GM18505 (cell line): ENCODE results near the gene OGFR.

Experiments used
- ATAC-seq: cut with Tn5 transposase; IDR thresholded peaks from one replicate; pipeline ENCODE4 v1.9.1; 2021; ENCODE audit not compliant: unreplicated experiment
- POLR2A ChIP-seq: IDR thresholded peaks from 4 replicates; pipeline ENCODE4 v1.6.1; 2011; ENCODE audit warnings: borderline replicate concordance; ENCODE audit not compliant: insufficient read depth, insufficient read length; ENCODE audit errors: extremely low read depth

Gene OGFR

DNA sequence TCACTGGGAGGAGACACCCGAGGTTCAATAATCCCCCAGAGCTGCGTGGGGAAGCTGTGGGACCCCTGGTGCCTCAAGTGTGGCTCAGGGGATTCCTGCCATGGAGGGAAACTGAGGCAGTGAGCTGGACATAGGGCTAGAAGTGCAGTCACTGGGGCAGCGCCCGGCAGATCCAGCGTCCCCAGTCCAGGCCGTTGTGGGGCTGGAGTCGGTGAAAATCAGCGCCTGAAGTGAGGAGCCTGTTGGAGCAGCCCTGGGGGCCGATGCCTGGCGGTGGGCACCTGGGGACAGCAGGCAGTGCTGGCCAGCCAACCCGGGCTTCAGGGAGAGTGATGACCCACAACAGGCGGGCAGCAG is 10.1 kb downstream of the OGFR start:
- TF ChIP-seq POLR2A, result no peak
- no peak for ATAC-seq

GRCh38 chr20:62815066-62815991 is 10.7 kb downstream of the OGFR start:
- ATAC-seq, result no peak
- TF ChIP-seq POLR2A, result no peak

DNA sequence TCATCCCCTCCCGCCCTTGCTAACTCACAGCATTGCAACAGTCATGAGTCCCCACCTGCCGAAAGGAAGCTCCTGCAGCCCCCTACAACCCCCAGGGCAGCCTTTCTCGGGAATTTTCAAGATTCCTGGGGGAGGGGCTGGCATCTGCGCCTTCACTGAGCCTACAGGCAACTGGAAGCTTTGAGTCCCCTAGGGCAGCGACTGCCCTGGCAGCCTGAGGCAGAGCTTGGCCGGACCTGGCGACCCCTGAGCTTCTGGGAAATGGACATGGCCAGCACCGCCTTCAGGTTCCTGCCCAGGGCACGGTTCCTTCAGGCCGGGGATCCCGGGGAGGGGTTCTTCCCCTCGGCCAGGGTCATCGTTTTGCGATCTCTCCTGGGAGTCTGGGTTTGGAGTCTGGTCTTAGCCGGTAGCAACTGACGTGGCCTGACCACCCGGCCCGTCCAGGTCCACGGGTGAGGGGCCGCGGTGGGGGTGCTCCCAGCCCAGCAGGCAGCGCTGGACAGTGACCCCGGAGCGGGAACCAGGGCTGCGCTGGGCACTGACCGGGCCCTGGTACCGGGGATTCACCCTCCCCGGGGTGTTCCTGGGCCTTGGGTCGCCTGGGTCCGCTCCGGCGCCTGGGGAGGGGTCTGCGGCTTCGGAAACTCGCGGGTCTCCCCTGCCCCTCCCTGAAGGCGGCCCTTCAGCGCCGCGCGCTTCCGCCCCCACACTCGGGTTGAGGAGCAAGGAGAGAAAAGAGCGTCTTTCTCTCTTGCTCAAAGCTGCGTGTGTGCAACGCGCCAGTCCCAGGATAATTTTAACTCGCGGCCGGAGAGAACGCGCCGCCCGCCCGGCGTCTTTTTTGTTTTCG is 11.6 kb downstream of the OGFR start:
- ATAC-seq, result no peak
- no peak for TF ChIP-seq POLR2A

DNA sequence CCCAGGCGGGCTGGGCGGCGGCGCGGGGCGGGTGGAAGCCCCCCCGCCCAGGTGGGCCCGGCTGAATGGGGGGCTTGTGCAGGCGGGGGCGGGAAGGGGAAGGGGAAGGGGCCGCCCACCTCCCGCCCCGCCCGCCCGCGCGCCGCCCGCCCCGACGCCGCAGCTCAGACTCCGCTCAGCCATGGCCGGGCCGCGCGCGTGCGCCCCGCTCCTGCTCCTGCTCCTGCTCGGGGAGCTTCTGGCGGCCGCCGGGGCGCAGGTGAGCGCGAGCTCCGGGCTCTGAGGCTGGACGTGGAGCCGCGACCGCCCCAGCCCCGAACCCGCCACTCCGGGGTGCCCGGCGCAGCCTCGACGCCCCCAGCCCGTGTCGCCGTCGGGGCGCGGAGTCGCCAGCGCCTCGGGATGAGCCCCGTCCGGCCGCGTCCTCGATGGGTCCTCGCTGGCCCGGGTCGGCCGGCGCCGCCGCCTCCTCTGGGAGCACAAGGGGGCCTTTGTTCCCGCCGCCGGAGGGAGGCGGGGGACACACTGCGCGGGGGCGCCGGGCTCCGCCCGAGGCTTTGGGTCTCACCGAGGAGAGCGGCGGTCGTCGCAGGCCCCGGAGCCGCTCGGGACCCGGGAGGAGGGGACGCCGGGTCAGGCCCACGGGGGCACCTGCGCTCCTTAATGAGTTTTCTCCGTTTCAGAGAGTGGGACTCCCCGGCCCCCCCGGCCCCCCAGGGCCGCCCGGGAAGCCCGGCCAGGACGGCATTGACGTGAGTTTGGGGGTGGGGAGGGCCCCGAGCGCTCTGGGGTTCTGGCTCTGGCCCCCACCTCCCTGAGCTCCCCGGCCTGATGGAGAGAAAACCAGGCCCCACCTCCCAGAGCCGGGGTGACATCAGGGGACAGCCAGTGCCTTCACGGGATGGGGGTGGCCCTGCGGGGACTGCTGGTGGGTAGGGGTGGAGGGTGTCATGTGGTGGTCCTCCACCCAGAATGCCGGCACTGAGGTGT is 12.5 kb downstream of the OGFR start, which contains the start of gene COL9A3:
TSS of gene COL9A3 (plus strand) at position 167 of the 990 bp plus-strand sequence. CDS start at position 182, 15 bp downstream.
- no peak for ATAC-seq
- TF ChIP-seq POLR2A, result no peak

DNA sequence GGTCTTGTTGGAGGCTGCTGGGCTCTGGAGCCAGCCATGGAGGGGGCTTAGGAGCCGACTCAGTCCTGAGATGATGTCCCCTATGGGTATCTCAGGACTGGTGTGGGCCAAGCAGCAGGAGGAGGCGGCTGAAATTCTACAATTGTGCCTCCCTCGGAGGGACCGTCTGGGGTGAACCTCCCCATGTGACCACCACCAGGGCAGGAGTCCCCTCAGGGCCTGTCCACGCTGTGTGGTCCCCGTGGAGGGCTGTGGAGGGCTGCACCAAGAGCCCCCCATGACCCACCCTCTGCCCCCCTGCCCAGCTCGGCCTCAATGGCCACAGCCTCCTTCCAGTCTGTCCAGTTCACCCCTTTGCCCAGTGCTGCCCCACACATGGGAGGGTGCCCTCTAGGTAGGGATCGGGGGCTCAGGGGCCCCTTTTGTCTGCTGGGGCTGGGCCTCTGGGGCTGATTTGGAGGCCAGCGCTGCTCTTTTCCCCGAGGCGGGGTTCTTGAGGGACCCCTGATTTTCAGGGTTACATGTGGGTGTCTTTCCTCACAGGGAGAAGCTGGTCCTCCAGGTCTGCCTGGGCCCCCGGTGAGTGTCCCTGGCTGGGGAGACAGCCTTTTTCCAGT is 13.4 kb downstream of the OGFR start:
- no peak for TF ChIP-seq POLR2A
- no peak for ATAC-seq

DNA sequence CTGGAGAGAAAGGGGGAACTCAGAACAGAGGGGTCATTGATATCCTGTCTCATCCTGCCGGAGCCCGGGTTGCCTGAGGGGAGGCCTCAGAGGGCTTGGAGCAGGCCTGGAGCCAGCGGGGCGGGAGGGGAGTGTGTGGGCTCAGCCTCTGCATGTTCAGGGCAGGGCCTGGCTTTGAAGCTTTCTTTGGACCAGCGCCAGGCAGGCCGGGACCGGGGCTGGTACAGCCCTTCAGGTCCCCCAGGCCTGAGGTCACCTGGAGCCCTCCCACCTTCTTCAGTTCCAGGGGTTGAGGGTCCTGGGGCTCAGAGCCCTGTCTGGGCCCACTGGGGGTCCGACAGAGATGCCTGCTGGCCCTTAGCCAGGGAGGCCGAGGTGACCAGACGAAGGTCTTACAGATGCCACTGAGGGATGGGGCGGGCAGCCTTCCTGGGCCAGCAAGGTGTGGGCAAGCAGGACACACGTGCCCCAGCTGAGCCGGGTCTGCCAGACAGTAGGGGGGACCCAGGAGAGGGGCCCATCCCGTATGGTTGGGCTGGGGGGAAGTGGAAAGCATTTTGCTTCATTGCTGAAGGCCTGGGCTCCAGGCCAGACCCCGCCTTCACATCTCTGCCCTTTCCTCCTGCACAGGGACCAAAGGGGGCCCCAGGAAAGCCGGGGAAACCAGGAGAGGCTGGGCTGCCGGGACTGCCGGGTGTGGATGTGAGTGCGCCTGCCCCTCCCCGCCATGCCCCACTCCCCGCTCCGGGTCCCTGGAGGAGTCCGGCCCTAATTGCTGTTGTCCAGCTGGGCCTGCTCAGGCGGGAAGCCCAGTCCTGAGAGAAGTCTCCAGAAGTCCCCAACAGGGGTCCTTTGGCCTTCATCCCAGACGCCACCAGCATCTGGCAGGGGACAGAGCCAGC is 14.2 kb downstream of the OGFR start:
- no peak for TF ChIP-seq POLR2A
- no peak for ATAC-seq

DNA sequence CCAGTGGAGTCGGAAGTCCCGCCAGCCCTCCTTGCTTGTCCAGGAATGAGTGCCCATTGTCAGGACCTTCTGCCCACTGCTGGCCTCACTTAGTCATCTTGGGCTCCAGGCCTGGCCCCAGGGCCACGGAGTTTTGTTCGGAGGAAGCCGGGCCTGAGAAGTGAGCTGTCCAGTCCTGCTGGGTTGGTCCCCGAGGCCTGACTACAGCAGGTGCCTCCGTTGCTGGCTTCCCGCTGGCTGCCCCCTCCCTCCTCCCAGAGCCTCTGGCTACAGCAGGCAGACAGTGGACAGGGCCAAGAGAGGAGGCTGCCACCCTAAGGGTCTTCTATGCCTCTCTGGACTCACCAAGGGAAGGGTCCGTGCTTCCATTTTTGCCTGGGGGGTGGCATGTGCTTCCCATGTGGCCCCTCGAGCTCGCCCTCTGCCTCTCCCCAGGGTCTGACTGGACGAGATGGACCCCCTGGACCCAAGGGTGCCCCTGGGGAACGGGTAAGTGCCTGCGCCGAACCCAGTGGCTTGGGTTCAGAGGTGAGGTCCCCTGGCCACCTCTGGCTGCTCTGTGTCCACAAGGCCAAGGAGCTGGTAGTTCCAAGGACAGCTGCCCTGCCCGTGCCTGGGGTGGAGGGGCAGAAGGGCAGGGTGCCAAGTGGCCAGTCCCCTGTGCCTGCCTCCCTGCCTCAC is 15.0 kb downstream of the OGFR start:
- ATAC-seq, result no peak
- TF ChIP-seq POLR2A, result no peak

DNA sequence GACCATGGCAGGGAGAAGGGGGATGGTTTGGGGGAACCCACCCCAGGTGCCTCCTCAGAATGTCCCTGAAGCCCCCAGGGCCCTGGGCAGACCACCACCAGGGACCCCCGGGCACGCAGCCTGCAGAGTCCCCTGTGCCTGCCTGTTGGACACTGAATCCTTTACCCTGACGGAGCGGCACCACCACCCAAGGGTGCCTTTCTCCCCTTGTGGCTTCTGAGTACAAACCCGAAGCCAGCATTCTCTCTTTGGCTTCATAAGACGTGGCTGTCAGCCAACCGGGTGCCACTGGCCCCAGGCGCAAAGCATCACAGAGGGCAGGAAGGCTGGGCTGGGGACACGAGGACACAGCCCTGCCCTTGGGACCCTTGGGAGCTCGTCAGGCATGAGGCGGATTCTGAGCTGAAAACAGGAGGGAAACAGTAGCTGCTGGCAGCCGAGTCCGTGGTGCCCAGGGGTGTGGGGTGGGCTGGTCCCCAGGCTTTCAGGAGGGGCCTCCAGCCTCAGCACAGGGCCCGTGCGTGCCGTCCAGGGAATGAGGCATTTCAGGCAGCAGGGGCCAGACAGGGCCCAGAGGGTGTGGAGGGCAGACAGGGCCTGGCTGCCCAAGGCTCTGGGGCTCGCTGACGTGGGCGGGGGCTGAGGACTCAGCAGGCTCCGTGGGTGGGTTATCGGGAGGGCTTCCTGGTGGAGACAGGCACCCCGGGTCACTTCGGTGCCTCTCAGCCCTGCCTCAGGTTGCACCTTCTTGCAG is 15.8 kb downstream of the OGFR start:
- no peak for ATAC-seq
- no peak for TF ChIP-seq POLR2A

DNA sequence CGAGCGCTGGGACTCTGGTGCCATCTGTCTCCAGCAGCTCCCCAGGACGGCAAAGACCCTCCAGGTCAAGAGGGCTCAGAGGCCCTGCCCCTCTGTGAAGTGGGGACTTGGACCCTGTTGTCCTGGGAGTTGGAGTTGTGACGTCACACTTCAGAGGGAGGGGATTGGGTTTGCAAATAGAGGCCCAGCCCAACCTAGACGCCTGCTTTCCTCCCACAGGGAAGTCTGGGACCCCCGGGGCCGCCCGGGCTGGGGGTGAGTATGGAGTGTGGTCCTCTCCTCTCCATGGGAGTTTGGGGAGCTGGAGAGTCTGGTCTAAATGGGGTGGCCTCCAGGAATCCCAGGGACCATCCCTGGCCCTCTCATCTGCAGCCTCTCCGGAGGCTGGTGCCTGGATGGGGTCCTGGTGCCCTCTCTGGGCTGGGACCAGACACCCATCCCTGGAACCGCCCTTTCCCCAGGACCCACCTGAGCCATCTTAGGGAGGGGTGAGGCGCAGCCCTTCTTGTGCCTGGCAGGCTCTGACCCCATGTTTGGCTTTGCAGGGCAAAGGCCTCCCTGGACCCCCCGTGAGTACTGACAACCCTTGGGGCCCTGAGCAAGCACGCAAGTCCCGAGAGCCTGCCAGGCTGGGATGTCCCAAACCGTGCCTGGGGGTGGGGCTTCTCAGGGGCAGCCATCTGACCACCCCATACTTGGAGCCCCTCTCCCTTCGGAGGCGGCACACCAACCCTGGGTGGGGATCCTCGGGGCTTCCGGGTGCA is 16.5 kb downstream of the OGFR start:
- no peak for TF ChIP-seq POLR2A
- ATAC-seq, result no peak

GRCh38 chr20:62821726-62822210 is 17.1 kb downstream of the OGFR start:
- TF ChIP-seq POLR2A, result no peak
- ATAC-seq, result no peak

DNA sequence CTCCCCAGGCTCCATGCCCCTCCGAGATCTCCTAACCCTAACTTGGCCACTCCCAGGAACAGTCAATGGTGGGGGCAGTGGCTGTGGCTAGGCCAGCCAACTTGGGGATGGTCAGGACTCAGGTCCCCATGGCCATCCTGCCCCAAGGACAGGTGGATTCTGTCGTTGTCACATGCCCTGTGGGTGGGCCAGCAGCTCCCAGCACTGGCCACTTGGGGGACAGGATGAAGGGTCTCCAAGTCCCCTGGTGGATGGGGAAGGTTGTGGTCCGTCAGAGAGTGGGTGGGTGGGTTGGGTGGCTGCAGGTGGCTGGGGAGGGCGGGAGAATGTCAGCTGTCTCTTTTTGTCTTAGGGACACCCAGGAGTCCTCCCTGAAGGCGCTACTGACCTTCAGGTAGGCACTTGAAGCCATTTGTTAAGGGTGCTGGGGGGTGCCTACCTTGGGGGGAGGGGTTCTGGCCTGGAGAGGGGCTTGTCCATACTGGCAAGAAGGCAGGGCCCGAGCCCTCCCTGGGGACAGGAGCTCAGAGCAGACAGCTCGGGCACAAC is 17.7 kb downstream of the OGFR start:
- no peak for TF ChIP-seq POLR2A
- ATAC-seq, result no peak
